GM23338 (cell line): ENCODE results near the gene TPM2. TPM values are rescaled to one million over a fixed set of nuclear protein-coding genes. Genes with fewer than 3 reads are reported as not detected.

Experiments used
- ATAC-seq: fragments of 200-7000 bp; cut with Tn5 transposase; 3 replicates; pipeline ENCODE4 v1.9.1; 2020
- DNase-seq: peaks from one replicate; pipeline ENCODE4 v3.0.0-alpha.2; 2015; ENCODE audit warnings: low spot score
- H2AFZ ChIP-seq: fragments of 200-600 bp; sonication (generic); 2 replicates; pipeline ENCODE4 v1.8.0; 2016; ENCODE audit warnings: antibody characterized with exemption, mild to moderate bottlenecking, moderate library complexity
- H3F3A ChIP-seq: fragments of 200-600 bp; sonication (generic); replicated peaks from 2 replicates; pipeline ENCODE4 v1.8.0; 2017; ENCODE audit warnings: antibody characterized with exemption, mixed run types, low read depth
- H3K27ac ChIP-seq: fragments of 200-600 bp; sonication (generic); 2 replicates; pipeline ENCODE4 v1.6.1; 2016; ENCODE audit warnings: low read depth
- H3K27me3 ChIP-seq: fragments of 200-600 bp; sonication (generic); 2 replicates; pipeline ENCODE4 v1.8.0; 2016; ENCODE audit warnings: mild to moderate bottlenecking, mixed run types, moderate library complexity; ENCODE audit not compliant: insufficient read depth
- H3K36me3 ChIP-seq: fragments of 200-600 bp; sonication (generic); 2 replicates; pipeline ENCODE4 v1.8.0; 2016; ENCODE audit warnings: mild to moderate bottlenecking; ENCODE audit not compliant: insufficient read depth
- H3K4me1 ChIP-seq: fragments of 200-600 bp; sonication (generic); 2 replicates; pipeline ENCODE4 v1.8.0; 2016; ENCODE audit warnings: mild to moderate bottlenecking, moderate library complexity; ENCODE audit not compliant: insufficient read depth
- H3K4me2 ChIP-seq: fragments of 200-600 bp; sonication (generic); 2 replicates; pipeline ENCODE4 v1.7.1; 2017; ENCODE audit warnings: mixed run types
- H3K4me3 ChIP-seq: fragments of 200-600 bp; sonication (generic); 2 replicates; pipeline ENCODE4 v1.6.1; 2016; ENCODE audit warnings: mixed run types
- H3K79me2 ChIP-seq: fragments of 200-600 bp; sonication (generic); replicated peaks from 2 replicates; pipeline ENCODE4 v1.8.0; 2017; ENCODE audit warnings: mild to moderate bottlenecking; ENCODE audit not compliant: insufficient read depth
- H3K9me2 ChIP-seq: fragments of 200-600 bp; sonication (generic); 2 replicates; pipeline ENCODE4 v1.8.0; 2017; ENCODE audit not compliant: insufficient read depth
- H4K20me1 ChIP-seq: fragments of 200-600 bp; sonication (generic); replicated peaks from 2 replicates; pipeline ENCODE4 v1.8.0; 2017; ENCODE audit warnings: mild to moderate bottlenecking; ENCODE audit not compliant: insufficient read depth
- H3K27ac Mint-ChIP-seq: 2 replicates; pipeline ENCODE4 v1.8.0; 2020; ENCODE audit warnings: inconsistent platforms, mild to moderate bottlenecking, moderate library complexity, mixed read lengths
- H3K27me3 Mint-ChIP-seq: 3 replicates; pipeline ENCODE4 v1.8.0; 2022; ENCODE audit warnings: low read depth, mild to moderate bottlenecking, moderate library complexity, mixed read lengths, inconsistent platforms; ENCODE audit not compliant: insufficient read depth, poor library complexity
- H3K36me3 Mint-ChIP-seq: 3 replicates; pipeline ENCODE4 v1.8.0; 2021; ENCODE audit warnings: low read depth, mild to moderate bottlenecking, inconsistent platforms, moderate library complexity, mixed read lengths
- H3K4me1 Mint-ChIP-seq: 3 replicates; pipeline ENCODE4 v1.8.0; 2020; ENCODE audit warnings: mild to moderate bottlenecking, inconsistent platforms, mixed read lengths
- H3K4me3 Mint-ChIP-seq: 3 replicates; pipeline ENCODE4 v1.8.0; 2021; ENCODE audit warnings: moderate library complexity, mild to moderate bottlenecking, inconsistent platforms, mixed read lengths
- H3K9me3 Mint-ChIP-seq: 3 replicates; pipeline ENCODE4 v1.8.0; 2020; ENCODE audit warnings: moderate library complexity, mild to moderate bottlenecking, inconsistent platforms, mixed read lengths
- EZH2phosphoT487 ChIP-seq: fragments of 200-600 bp; sonication (generic); IDR thresholded peaks from one replicate; pipeline ENCODE4 v1.8.1; 2018; ENCODE audit warnings: antibody characterized with exemption; ENCODE audit not compliant: unreplicated experiment
- JUNB ChIP-seq: IDR thresholded peaks from one replicate; pipeline ENCODE4 v1.6.1; 2016; ENCODE audit warnings: antibody characterized with exemption; ENCODE audit not compliant: unreplicated experiment
- NANOG ChIP-seq: IDR thresholded peaks from 2 replicates; pipeline ENCODE4 v1.6.1; 2016; ENCODE audit warnings: antibody characterized with exemption, borderline replicate concordance
- REST ChIP-seq: IDR thresholded peaks from one replicate; pipeline ENCODE4 v1.6.1; 2018; ENCODE audit warnings: antibody characterized with exemption; ENCODE audit not compliant: unreplicated experiment
- STAT1 ChIP-seq: IDR thresholded peaks from one replicate; pipeline ENCODE4 v1.6.1; 2016; ENCODE audit warnings: antibody characterized with exemption; ENCODE audit not compliant: unreplicated experiment
- ZNF114 ChIP-seq: fragments of 250-450 bp; sonication (Bioruptor Pico); IDR thresholded peaks from 2 replicates; pipeline ENCODE4 v1.5.0; 2020; ENCODE audit warnings: mild to moderate bottlenecking, moderate library complexity
- ZNF331 ChIP-seq: fragments of 250-450 bp; sonication (Bioruptor Pico); IDR thresholded peaks from 2 replicates; pipeline ENCODE4 v1.5.0; 2020; ENCODE audit warnings: low read depth, mild to moderate bottlenecking, moderate library complexity
- ZNF462 ChIP-seq: fragments of 250-450 bp; sonication (Bioruptor Pico); IDR thresholded peaks from 2 replicates; pipeline ENCODE4 v1.5.0; 2020; ENCODE audit warnings: mild to moderate bottlenecking, moderate library complexity
- polyA plus RNA-seq: library from polyadenylated mRNA; unstranded; fragments of >200 nt; fragmentation: Nextera tagmentation; extraction: Ambion mirVana; gene quantifications from 2 replicates; pipeline ENCODE4 v1.2.1, GENCODE V29; 2016
- total RNA-seq: library from RNA; depleted of rRNA; stranded (reverse); fragments of >200 nt; shearing (Covaris generic); gene quantifications from 2 replicates; pipeline ENCODE4 v1.2.3, GENCODE V29; 2014
- TF ChIP-seq, protein P1 (sequence below): IDR thresholded peaks from 2 replicates; pipeline ENCODE4 v1.6.1; 2016; ENCODE audit warnings: antibody characterized with exemption
- TF ChIP-seq, protein P2 (sequence below), 2 experiments: fragments of 200-600 bp in 1 of 2; sonication (generic) in 1 of 2; conservative IDR thresholded peaks; 2 replicates each; pipeline versions ENCODE4 v1.5.1 to v1.6.1; 2016 to 2017; ENCODE audit warnings: antibody characterized with exemption in 2 of 2, low read depth in 2 of 2, mild to moderate bottlenecking in 2 of 2, moderate library complexity in 1 of 2

TPM2 gene
- total and polyA plus RNA-seq, 2 experiments from 2014 or later = 116 to 488 TPM

DNA sequence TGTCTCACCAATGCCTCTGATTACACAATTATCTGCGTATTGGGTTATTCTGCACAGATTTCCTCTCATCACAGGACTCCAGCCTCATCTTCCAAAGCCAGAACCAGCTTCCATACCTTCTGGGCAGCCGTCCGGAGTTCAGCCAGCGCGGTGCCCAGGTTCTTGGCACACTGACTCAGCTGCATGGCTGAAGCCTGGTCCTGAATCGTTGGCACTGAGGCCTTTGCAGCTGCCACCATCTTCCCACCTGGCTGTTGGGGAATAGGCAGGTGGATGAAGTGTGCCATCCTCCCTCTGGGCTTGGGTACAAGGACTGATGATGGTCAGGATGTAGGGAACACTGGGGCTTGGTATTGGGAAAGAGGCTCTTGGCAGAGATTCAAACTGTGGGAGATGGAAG, 24.4 kb upstream of the TPM2 start (continued):
- no peak for TF ChIP-seq REST
- no peak for TF ChIP-seq NANOG
- TF ChIP-seq ZNF114 (CRISPR knock-in tag) = no peak
- no peak for TF ChIP-seq ZNF331 (CRISPR knock-in tag)
- TF ChIP-seq JUNB = no peak
- TF ChIP-seq, protein P1, sequence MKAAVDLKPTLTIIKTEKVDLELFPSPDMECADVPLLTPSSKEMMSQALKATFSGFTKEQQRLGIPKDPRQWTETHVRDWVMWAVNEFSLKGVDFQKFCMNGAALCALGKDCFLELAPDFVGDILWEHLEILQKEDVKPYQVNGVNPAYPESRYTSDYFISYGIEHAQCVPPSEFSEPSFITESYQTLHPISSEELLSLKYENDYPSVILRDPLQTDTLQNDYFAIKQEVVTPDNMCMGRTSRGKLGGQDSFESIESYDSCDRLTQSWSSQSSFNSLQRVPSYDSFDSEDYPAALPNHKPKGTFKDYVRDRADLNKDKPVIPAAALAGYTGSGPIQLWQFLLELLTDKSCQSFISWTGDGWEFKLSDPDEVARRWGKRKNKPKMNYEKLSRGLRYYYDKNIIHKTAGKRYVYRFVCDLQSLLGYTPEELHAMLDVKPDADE = no peak
- TF ChIP-seq, protein P2, sequence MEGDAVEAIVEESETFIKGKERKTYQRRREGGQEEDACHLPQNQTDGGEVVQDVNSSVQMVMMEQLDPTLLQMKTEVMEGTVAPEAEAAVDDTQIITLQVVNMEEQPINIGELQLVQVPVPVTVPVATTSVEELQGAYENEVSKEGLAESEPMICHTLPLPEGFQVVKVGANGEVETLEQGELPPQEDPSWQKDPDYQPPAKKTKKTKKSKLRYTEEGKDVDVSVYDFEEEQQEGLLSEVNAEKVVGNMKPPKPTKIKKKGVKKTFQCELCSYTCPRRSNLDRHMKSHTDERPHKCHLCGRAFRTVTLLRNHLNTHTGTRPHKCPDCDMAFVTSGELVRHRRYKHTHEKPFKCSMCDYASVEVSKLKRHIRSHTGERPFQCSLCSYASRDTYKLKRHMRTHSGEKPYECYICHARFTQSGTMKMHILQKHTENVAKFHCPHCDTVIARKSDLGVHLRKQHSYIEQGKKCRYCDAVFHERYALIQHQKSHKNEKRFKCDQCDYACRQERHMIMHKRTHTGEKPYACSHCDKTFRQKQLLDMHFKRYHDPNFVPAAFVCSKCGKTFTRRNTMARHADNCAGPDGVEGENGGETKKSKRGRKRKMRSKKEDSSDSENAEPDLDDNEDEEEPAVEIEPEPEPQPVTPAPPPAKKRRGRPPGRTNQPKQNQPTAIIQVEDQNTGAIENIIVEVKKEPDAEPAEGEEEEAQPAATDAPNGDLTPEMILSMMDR (conservative IDR thresholded peaks at IDR 0.05; ENCODE audit: low read depth in 2 of 2) = no peak

DNA sequence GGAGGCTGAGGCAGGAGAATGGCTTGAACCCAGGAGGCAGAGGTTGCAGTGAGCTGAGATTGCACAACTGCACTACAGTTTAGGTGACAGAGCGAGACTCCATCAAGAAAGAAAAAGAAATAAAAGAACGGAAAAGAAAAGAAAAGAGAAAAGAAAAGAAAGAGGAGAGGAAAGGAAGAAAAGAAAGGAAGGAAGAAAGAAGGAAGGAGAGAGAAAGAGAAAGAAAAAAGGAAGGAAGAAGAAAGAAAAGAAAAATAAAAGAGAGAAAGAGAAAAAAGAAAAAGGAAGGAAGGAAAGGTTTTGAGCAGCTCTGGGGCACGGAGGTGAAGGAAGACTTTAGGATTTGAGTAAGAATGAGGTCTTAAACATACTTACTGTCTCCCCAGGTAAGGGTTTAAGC, 23.9 kb upstream of the TPM2 start:
- H3K4me1 ChIP-seq = no peaks in the 10 kb centered on the region
- H4K20me1 ChIP-seq = peaks cover 6% of the 10 kb centered on the region
- H3K27me3 ChIP-seq = no peaks in the 10 kb centered on the region
- no peak overlapping the region for H3K4me3 ChIP-seq
- Mint-ChIP-seq H3K4me3 (no peak overlapping the region; the same call in 2 of the 3 replicates), H3K9me3 (no peaks in the 10 kb centered on the region), H3K27ac (no peak overlapping the region), H3K36me3 (peaks cover 81% of the 10 kb centered on the region), H3K4me1 (peaks cover 4% of the 10 kb centered on the region; the same call in 2 of the 3 replicates), H3K27me3 (peaks cover 6% of the 10 kb centered on the region)
- H2AFZ ChIP-seq = no peak overlapping the region
- H3K36me3 ChIP-seq = peaks cover 57% of the 10 kb centered on the region
- no peaks in the 10 kb centered on the region for H3K9me2 ChIP-seq
- H3K4me2 ChIP-seq = no peak overlapping the region
- 0 out of 2 replicates have a peak, but pooled peaks cover 3% of the 10 kb centered on the region for H3F3A ChIP-seq
- DNase-seq = no peak
- H3K27ac ChIP-seq = no peak overlapping the region
- H3K79me2 ChIP-seq = no peaks in the 10 kb centered on the region
- no peak for ATAC-seq
- TF ChIP-seq EZH2phosphoT487 (no peak), ZNF462 (CRISPR knock-in tag) (no peak), STAT1 (no peak), ZNF114 (CRISPR knock-in tag) (no peak), NANOG (no peak)
- TF ChIP-seq, protein P2 (conservative IDR thresholded peaks at IDR 0.05; ENCODE audit: low read depth in 2 of 2) = no peak
